ENCODE results near the gene EXD2.
"Not testable (repeated sequence)": the region's sequence is repeated elsewhere in the genome, so short reads cannot be mapped to it uniquely, and the experiment has no call there.

Gene EXD2

DNA sequence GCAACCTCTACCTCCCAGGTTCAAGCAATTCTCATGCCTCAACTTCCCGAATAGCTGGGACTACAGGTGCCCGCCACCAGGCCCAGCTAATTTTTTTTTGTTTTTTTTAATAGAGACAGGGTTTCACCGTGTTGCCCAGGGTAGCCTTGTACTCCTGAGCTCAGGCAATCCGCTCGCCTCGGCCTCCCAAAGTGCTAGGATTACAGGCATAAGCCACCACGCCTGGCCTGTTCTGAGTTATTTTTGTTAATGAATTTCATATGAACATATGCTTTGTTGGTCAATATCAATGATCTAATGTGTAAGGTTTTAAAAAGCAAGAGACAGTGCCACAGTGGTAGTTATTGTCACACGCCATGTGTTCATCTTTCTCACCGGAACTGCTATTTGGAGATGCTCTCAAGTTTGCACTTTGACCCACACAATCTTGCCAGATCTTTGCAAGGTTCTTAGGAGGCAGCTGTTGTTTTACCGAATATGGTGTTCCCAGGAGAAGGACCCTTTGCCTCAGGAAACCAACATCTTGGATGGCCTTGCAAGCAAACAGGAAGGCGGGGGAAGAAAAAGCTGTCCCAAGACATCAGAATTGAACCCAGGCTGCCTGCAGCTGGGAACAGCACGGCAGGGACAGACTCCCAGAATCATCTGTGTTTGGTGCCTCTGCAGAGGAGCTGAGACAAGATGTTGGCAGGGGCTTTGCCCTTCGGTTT, 98.7 kb downstream of the EXD2 start:
- no peak for TF ChIP-seq CTCF (conservative IDR thresholded peaks at IDR 0.05)
- no peak overlapping the region for H3K27ac ChIP-seq

- H3K27ac ChIP-seq, result not testable (repeated sequence)
These were observed 99.6 kb downstream of the EXD2 start for GRCh38 chr14:69290881-69291280.

GRCh38 chr14:69291396-69291795, 100.1 kb downstream of the EXD2 start:
- H3K27ac ChIP-seq, result no peak overlapping the region
- TF ChIP-seq CTCF (conservative IDR thresholded peaks at IDR 0.05), result no peak

- no peak for TF ChIP-seq CTCF (conservative IDR thresholded peaks at IDR 0.05)
- no peak overlapping the region for H3K27ac ChIP-seq
These were observed 100.7 kb downstream of the EXD2 start for GRCh38 chr14:69291891-69292561.

Measured in VCaP (cell line).